H9 (cell line): ENCODE results near the gene BAX. TPM values are rescaled to one million over a fixed set of nuclear protein-coding genes. Genes with fewer than 3 reads are reported as not detected.

Experiments
- DNase-seq: peaks from one replicate; pipeline ENCODE4 v3.0.0-alpha.2; 2017
- H2AFZ ChIP-seq: one replicate; pipeline ENCODE4 v1.6.1; 2013; ENCODE audit warnings: mild to moderate bottlenecking, low read length, control low read depth, moderate library complexity
- H2AK5ac ChIP-seq: 2 replicates; pipeline ENCODE4 v1.6.1; 2013; ENCODE audit warnings: low read length, control low read depth, mixed read lengths; ENCODE audit not compliant: insufficient read length
- H2BK120ac ChIP-seq: one replicate; pipeline ENCODE4 v1.6.1; 2013; ENCODE audit warnings: low read depth, mild to moderate bottlenecking, low read length, control low read depth, inconsistent platforms; ENCODE audit not compliant: poor library complexity, severe bottlenecking
- H2BK12ac ChIP-seq: 2 replicates; pipeline ENCODE4 v1.6.1; 2013; ENCODE audit warnings: low read length, control low read depth, mixed read lengths, low read depth; ENCODE audit not compliant: insufficient read length
- H2BK15ac ChIP-seq: 2 replicates; pipeline ENCODE4 v1.6.1; 2013; ENCODE audit warnings: low read depth, low read length, control low read depth
- H2BK20ac ChIP-seq: one replicate; pipeline ENCODE4 v1.6.1; 2013; ENCODE audit warnings: low read depth, mild to moderate bottlenecking, low read length, control low read depth, inconsistent platforms; ENCODE audit not compliant: poor library complexity, severe bottlenecking
- H2BK5ac ChIP-seq: 2 replicates; pipeline ENCODE4 v1.6.1; 2013; ENCODE audit warnings: low read length, control low read depth, mixed read lengths; ENCODE audit not compliant: insufficient read length
- H3K14ac ChIP-seq: 2 replicates; pipeline ENCODE4 v1.6.1; 2013; ENCODE audit warnings: low read length, control low read depth; ENCODE audit not compliant: insufficient read depth
- H3K18ac ChIP-seq: 2 replicates; pipeline ENCODE4 v1.6.1; 2013; ENCODE audit warnings: low read depth, mild to moderate bottlenecking, mixed read lengths, low read length, control low read depth; ENCODE audit not compliant: insufficient read length
- H3K23ac ChIP-seq: 2 replicates; pipeline ENCODE4 v1.6.1; 2013; ENCODE audit warnings: low read length, control low read depth, mixed read lengths, low read depth; ENCODE audit not compliant: insufficient read length
- H3K23me2 ChIP-seq: 2 replicates; pipeline ENCODE4 v1.6.1; 2013; ENCODE audit warnings: low read depth, mild to moderate bottlenecking, mixed read lengths, low read length, control low read depth; ENCODE audit not compliant: insufficient read length, poor library complexity, severe bottlenecking
- H3K27ac ChIP-seq: 2 replicates; pipeline ENCODE4 v1.5.1; 2013; ENCODE audit warnings: low read length, control low read depth, mixed read lengths, low read depth; ENCODE audit not compliant: insufficient read length
- H3K27me3 ChIP-seq: 2 replicates; pipeline ENCODE4 v1.6.1; 2013; ENCODE audit warnings: low read length, control low read depth, inconsistent platforms; ENCODE audit not compliant: insufficient read depth
- H3K4ac ChIP-seq: 2 replicates; pipeline ENCODE4 v1.6.1; 2013; ENCODE audit warnings: low read depth, mild to moderate bottlenecking, control low read depth, inconsistent platforms, low read length, moderate library complexity
- H3K4me1 ChIP-seq: 2 replicates; pipeline ENCODE4 v1.6.1; 2013; ENCODE audit warnings: low read length, control low read depth, inconsistent platforms; ENCODE audit not compliant: insufficient read depth
- H3K4me2 ChIP-seq: 2 replicates; pipeline ENCODE4 v1.6.1; 2013; ENCODE audit warnings: low read length, control low read depth, mixed read lengths; ENCODE audit not compliant: insufficient read length, insufficient read depth
- H3K56ac ChIP-seq: 2 replicates; pipeline ENCODE4 v1.6.1; 2013; ENCODE audit warnings: low read depth, mild to moderate bottlenecking, mixed read lengths, low read length, control low read depth; ENCODE audit not compliant: insufficient read length
- H3K79me1 ChIP-seq: 2 replicates; pipeline ENCODE4 v1.6.1; 2013; ENCODE audit warnings: low read depth, mild to moderate bottlenecking, moderate library complexity, low read length, control low read depth, inconsistent platforms; ENCODE audit not compliant: insufficient read depth, poor library complexity, severe bottlenecking
- H3K79me2 ChIP-seq: 2 replicates; pipeline ENCODE4 v1.6.1; 2013; ENCODE audit warnings: low read length, control low read depth, inconsistent platforms; ENCODE audit not compliant: insufficient read depth
- H3K9ac ChIP-seq: 2 replicates; pipeline ENCODE4 v1.6.1; 2013; ENCODE audit warnings: low read length, control low read depth, mixed read lengths; ENCODE audit not compliant: insufficient read length; ENCODE audit errors: extremely low read depth
- H3K9me3 ChIP-seq: one replicate; pipeline ENCODE4 v1.6.1; 2013; ENCODE audit warnings: low read depth, low read length, inconsistent platforms; ENCODE audit not compliant: control insufficient read depth
- H3T11ph ChIP-seq: one replicate; pipeline ENCODE4 v1.6.1; 2013; ENCODE audit warnings: mild to moderate bottlenecking, low read length, control low read depth, inconsistent platforms
- H4K20me1 ChIP-seq: one replicate; pipeline ENCODE4 v1.6.1; 2013; ENCODE audit not compliant: control insufficient read depth, insufficient read length, insufficient read depth
- H4K5ac ChIP-seq: 2 replicates; pipeline ENCODE4 v1.6.1; 2013; ENCODE audit warnings: low read depth, mild to moderate bottlenecking, mixed read lengths, low read length, control low read depth; ENCODE audit not compliant: insufficient read length
- H4K8ac ChIP-seq: replicated peaks from 2 replicates; pipeline ENCODE4 v1.6.1; 2013; ENCODE audit warnings: low read length, control low read depth, mixed read lengths, low read depth; ENCODE audit not compliant: insufficient read length
- H4K91ac ChIP-seq: 2 replicates; pipeline ENCODE4 v1.6.1; 2013; ENCODE audit warnings: low read depth, mild to moderate bottlenecking, moderate library complexity, mixed read lengths, low read length, control low read depth; ENCODE audit not compliant: insufficient read length
- H3K27ac Mint-ChIP-seq, 3 experiments: 2 replicates in 2 of 3; 3 replicates in 1 of 3; pipeline ENCODE4 v1.8.0; 2020 to 2021; ENCODE audit warnings: mixed read lengths in 3 of 3, mild to moderate bottlenecking in 1 of 3, moderate library complexity in 1 of 3
- H3K27me3 Mint-ChIP-seq: 2 replicates; pipeline ENCODE4 v1.8.0; 2021; ENCODE audit warnings: low read depth, mild to moderate bottlenecking, moderate library complexity, mixed read lengths
- H3K36me3 Mint-ChIP-seq, 3 experiments: 2 replicates in 2 of 3; 3 replicates in 1 of 3; pipeline ENCODE4 v1.8.0; 2020 to 2021; ENCODE audit warnings: low read depth in 3 of 3, mixed read lengths in 3 of 3; ENCODE audit not compliant: insufficient read depth in 1 of 3
- H3K4me1 Mint-ChIP-seq, 2 experiments: 2 replicates each; pipeline ENCODE4 v1.8.0; 2020; ENCODE audit warnings: mixed read lengths in 2 of 2
- H3K4me3 Mint-ChIP-seq, 2 experiments: 2 replicates in 1 of 2; 3 replicates in 1 of 2; pipeline ENCODE4 v1.8.0; 2020 to 2021; ENCODE audit warnings: mild to moderate bottlenecking in 2 of 2, mixed read lengths in 2 of 2, moderate library complexity in 1 of 2
- H3K9me3 Mint-ChIP-seq, 2 experiments: 2 replicates in 1 of 2; 3 replicates in 1 of 2; pipeline ENCODE4 v1.8.0; 2020; ENCODE audit warnings: mild to moderate bottlenecking in 2 of 2, mixed read lengths in 2 of 2, moderate library complexity in 1 of 2
- CTCF ChIP-seq: fragments of 200-600 bp; sonication (generic); conservative IDR thresholded peaks from 3 replicates; pipeline ENCODE4 v1.8.0; 2021; ENCODE audit warnings: antibody characterized with exemption, mild to moderate bottlenecking
- WGBS: extraction: QIAGEN DNeasy Blood & Tissue Kit; methylation state at CpG from one replicate; pipeline ENCODE4 v1.1.7; 2013; ENCODE audit warnings: missing lambda C conversion rate, low lambda C conversion rate, mixed read lengths; ENCODE audit not compliant: insufficient read length; ENCODE audit errors: extremely low coverage; 5-methylcytosine and 5-hydroxymethylcytosine counted together
- total RNA-seq: library from RNA; stranded (reverse); gene quantifications from 2 replicates; pipeline ENCODE4 v1.2.1, GENCODE V29; 2021

Gene BAX
- total RNA-seq, 1 experiment from 2014 or later = 310 TPM

GRCh38 chr19:49004133-49004532 lies 49.5 kb downstream of the BAX start:
- no peak overlapping the region for H3K18ac ChIP-seq
- H3K27ac Mint-ChIP-seq = no peak overlapping the region
- TF ChIP-seq CTCF = no peak
- H3K23ac ChIP-seq = no peak overlapping the region
- no peak overlapping the region for H3K4ac ChIP-seq
- H2BK20ac ChIP-seq = no peak overlapping the region
- H3K4me1 Mint-ChIP-seq = peaks cover 8% of the 10 kb centered on the region in 2 experiments
- H2BK120ac ChIP-seq = no peak overlapping the region
- H4K5ac ChIP-seq = no peak overlapping the region
- H3K4me3 Mint-ChIP-seq = no peak overlapping the region
- H3K9me3 Mint-ChIP-seq = no peaks in the 10 kb centered on the region
- no peaks in the 10 kb centered on the region for H3K23me2 ChIP-seq
- H2BK12ac ChIP-seq = no peak overlapping the region
- H3K79me2 ChIP-seq = no peaks in the 10 kb centered on the region
- no peak for DNase-seq
- no peaks in the 10 kb centered on the region for H3K27me3 ChIP-seq
- H3K27ac ChIP-seq = no peak overlapping the region
- no peak overlapping the region for H4K91ac ChIP-seq
- H2AFZ ChIP-seq = no peak overlapping the region
- H4K8ac ChIP-seq = no peak overlapping the region
- H3K4me1 ChIP-seq = no peaks in the 10 kb centered on the region
- no peaks in the 10 kb centered on the region for H4K20me1 ChIP-seq
- H3K14ac ChIP-seq = no peak overlapping the region
- H3K9ac ChIP-seq = no peak overlapping the region
- no peak overlapping the region for H3T11ph ChIP-seq
- H3K27me3 Mint-ChIP-seq = no peaks in the 10 kb centered on the region
- H3K79me1 ChIP-seq = no peaks in the 10 kb centered on the region
- WGBS = no CpG with 5 or more reads among the region's 15 CpGs
- no peak overlapping the region for H2AK5ac ChIP-seq
- peaks cover 18 to 58% (median 51%) of the 10 kb centered on the region in 3 experiments; a peak in 6 of 7 replicates for H3K36me3 Mint-ChIP-seq
- H3K56ac ChIP-seq = no peak overlapping the region
- no peak overlapping the region for H2BK5ac ChIP-seq
- H3K4me2 ChIP-seq = no peak overlapping the region
- no peak overlapping the region for H2BK15ac ChIP-seq
- H3K9me3 ChIP-seq = no peaks in the 10 kb centered on the region
